ENCODE measurements around the gene IGF2BP3. TPM values are rescaled to one million over a fixed set of nuclear protein-coding genes. Genes with fewer than 3 reads are reported as not detected.

IGF2BP3 gene
- total RNA-seq, 1 donor: 2.5 TPM

GRCh38 chr7:23397241-23397640 lies 73.0 kb downstream of the IGF2BP3 start:
- Histone ChIP-seq H3K36me3 (ENCODE audit: insufficient read depth, low read length) (no peaks in the 10 kb centered on the region), H3K27ac (ENCODE audit: low read depth, low read length) (no peak overlapping the region), H3K9me3 (ENCODE audit: low read depth, low read length) (no peaks in the 10 kb centered on the region), H3K4me2 (ENCODE audit: insufficient read depth, low read length) (no peak overlapping the region), H2AFZ (ENCODE audit: low read length) (no peak overlapping the region), H3K4me1 (ENCODE audit: insufficient read depth, low read length) (peaks cover 17% of the 10 kb centered on the region), H3K4me3 (ENCODE audit: insufficient read depth, low read length) (no peak overlapping the region), H4K20me1 (ENCODE audit: insufficient read depth, low read length) (no peaks in the 10 kb centered on the region), H3K27me3 (ENCODE audit: insufficient read depth, low read length) (no peaks in the 10 kb centered on the region), H3K79me2 (ENCODE audit: insufficient read depth, low read length) (peaks cover 2% of the 10 kb centered on the region)
- no peak for DNase-seq (ENCODE audit: insufficient read length, low spot score, missing footprints)
- no peak for TF ChIP-seq CTCF (IDR thresholded peaks at IDR 0.05; ENCODE audit: extremely low read depth, low read depth, low read length)

- no peaks in the 10 kb centered on the region for H3K36me3 ChIP-seq (ENCODE audit: insufficient read depth, low read length)
- H2AFZ ChIP-seq (ENCODE audit: low read length): no peak overlapping the region
- H3K4me2 ChIP-seq (ENCODE audit: insufficient read depth, low read length): no peak overlapping the region
- peak; percentile 44 for DNase-seq (ENCODE audit: insufficient read length, low spot score, missing footprints)
- no peaks in the 10 kb centered on the region for H3K27me3 ChIP-seq (ENCODE audit: insufficient read depth, low read length)
- no peak overlapping the region for H3K4me3 ChIP-seq (ENCODE audit: insufficient read depth, low read length)
- no peak overlapping the region for H3K27ac ChIP-seq (ENCODE audit: low read depth, low read length)
- H3K9me3 ChIP-seq (ENCODE audit: low read depth, low read length): no peaks in the 10 kb centered on the region
- H4K20me1 ChIP-seq (ENCODE audit: insufficient read depth, low read length): no peaks in the 10 kb centered on the region
- H3K79me2 ChIP-seq (ENCODE audit: insufficient read depth, low read length): peaks cover 2% of the 10 kb centered on the region
- TF ChIP-seq CTCF (IDR thresholded peaks at IDR 0.05; ENCODE audit: extremely low read depth, low read depth, low read length): no peak
- peaks cover 21% of the 10 kb centered on the region for H3K4me1 ChIP-seq (ENCODE audit: insufficient read depth, low read length)
Measured at GRCh38 chr7:23396222-23397015, 73.9 kb downstream of the IGF2BP3 start.

- no peak for DNase-seq (ENCODE audit: insufficient read length, low spot score, missing footprints)
- no peak overlapping the region for H3K27ac ChIP-seq (ENCODE audit: low read depth, low read length)
- H4K20me1 ChIP-seq (ENCODE audit: insufficient read depth, low read length): no peaks in the 10 kb centered on the region
Measured at GRCh38 chr7:23394488-23395171, 75.7 kb downstream of the IGF2BP3 start.

More at GRCh38 chr7:23394488-23395171, 75.7 kb downstream of the IGF2BP3 start:
- Histone ChIP-seq H3K4me2 (ENCODE audit: insufficient read depth, low read length) (no peak overlapping the region), H2AFZ (ENCODE audit: low read length) (no peak overlapping the region), H3K9me3 (ENCODE audit: low read depth, low read length) (no peaks in the 10 kb centered on the region), H3K4me1 (ENCODE audit: insufficient read depth, low read length) (peaks cover 24% of the 10 kb centered on the region), H3K79me2 (ENCODE audit: insufficient read depth, low read length) (peaks cover 2% of the 10 kb centered on the region), H3K27me3 (ENCODE audit: insufficient read depth, low read length) (no peaks in the 10 kb centered on the region), H3K4me3 (ENCODE audit: insufficient read depth, low read length) (no peak overlapping the region), H3K36me3 (ENCODE audit: insufficient read depth, low read length) (no peaks in the 10 kb centered on the region)
- TF ChIP-seq CTCF (IDR thresholded peaks at IDR 0.05; ENCODE audit: extremely low read depth, low read depth, low read length): no peak
